ENCODE measurements around the gene STYK1. TPM values are rescaled to one million over a fixed set of nuclear protein-coding genes. Genes with fewer than 3 reads are reported as not detected.

The STYK1 gene
- total RNA-seq, 1 donor from 2014 or later, result 21.8 TPM

DNA sequence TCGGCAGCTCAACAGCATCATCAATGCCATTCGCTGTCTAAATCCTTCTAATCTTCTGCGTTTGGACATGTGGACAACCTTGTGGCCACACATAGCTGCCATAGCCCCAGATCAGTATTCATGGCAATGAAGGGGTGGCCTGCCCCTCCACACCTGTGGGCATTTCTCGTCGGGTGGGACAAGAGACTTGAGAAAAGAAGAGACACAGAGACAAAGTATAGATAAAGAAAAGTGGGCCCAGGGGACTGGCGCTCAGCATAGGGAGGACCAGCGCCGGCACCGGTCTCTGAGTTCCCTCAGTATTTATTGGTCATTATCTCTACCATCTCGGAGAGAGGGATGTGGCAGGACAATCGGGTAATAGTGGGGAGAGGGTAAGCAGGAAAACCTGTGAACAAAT is 102.7 kb downstream of the STYK1 start:
- DNase-seq (ENCODE audit: low read depth, low spot score), result no peak

Other genes with a start within 250 kb of the STYK1 start
- gene KLRC2, start 238.0 kb downstream of the STYK1 start, total RNA-seq, result not detected in 2 replicates
- gene KLRC1, start 220.7 kb downstream of the STYK1 start, total RNA-seq, result not detected in 2 replicates
- 1.4 and 2.6 TPM in 2 replicates for gene EIF2S3B, start 168.2 kb downstream of the STYK1 start, total RNA-seq
- 26.1 and 34.1 TPM in 2 replicates for gene MAGOHB, start 60.4 kb downstream of the STYK1 start, total RNA-seq
- 206 and 290 TPM in 2 replicates for gene YBX3, start 49.3 kb upstream of the STYK1 start, total RNA-seq
- not detected in 2 replicates for gene TAS2R7, start 128.6 kb upstream of the STYK1 start, total RNA-seq
- 0.13 TPM in 1 of 2 replicates, not detected in the other for gene TAS2R8, start 133.2 kb upstream of the STYK1 start, total RNA-seq
- gene TAS2R9, start 136.1 kb upstream of the STYK1 start, total RNA-seq, result not detected in 2 replicates
- gene TAS2R10, start 152.3 kb upstream of the STYK1 start, total RNA-seq, result 0.53 and 0.74 TPM in 2 replicates
- 0.21 and 0.46 TPM in 2 replicates for gene PRR4, start 175.4 kb upstream of the STYK1 start, total RNA-seq
- 7.4 and 8.4 TPM in 2 replicates for gene PRH1, start 210.2 kb upstream of the STYK1 start, total RNA-seq
- gene TAS2R13, start 235.5 kb upstream of the STYK1 start, total RNA-seq, result 0.56 and 0.73 TPM in 2 replicates